Measurements from ENCODE around the gene GSK3A. TPM values are rescaled to one million over a fixed set of nuclear protein-coding genes. Genes with fewer than 3 reads are reported as not detected.

Gene GSK3A
- total and polyA plus RNA-seq, 2 of the 8 experiments (the other 6 are each of a cell fraction or from before 2014, with no cell fraction given), result 55.3 to 84.0 TPM

DNA sequence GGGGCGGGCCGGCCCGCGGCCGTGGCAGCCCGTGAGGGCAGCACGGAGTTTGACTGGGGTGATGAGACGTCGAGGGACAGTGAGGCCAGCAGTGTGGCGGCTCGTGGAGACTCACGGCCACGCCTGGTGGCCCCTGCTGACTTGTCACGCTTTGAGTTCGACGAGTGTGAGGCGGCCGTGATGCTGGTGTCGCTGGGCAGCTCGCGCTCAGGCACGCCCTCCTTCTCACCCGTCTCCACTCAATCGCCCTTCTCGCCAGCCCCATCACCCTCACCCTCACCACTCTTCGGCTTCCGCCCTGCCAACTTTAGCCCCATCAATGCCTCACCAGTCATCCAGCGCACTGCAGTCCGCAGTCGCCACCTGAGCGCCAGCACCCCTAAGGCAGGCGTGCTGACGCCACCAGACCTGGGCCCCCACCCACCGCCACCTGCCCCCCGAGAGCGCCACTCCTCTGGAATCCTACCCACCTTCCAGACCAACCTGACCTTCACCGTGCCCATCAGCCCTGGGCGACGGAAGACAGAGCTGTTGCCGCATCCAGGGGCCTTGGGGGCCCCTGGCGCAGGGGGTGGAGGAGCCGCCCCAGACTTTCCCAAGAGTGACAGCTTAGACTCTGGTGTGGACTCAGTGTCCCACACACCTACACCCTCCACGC, 31.1 kb upstream of the GSK3A start:
- H4K5ac ChIP-seq (ENCODE audit: insufficient read length, low read depth, low read length), result no peak overlapping the region
- no peak overlapping the region for H2BK120ac ChIP-seq (replicated peaks; ENCODE audit: low read depth, low read length)
- H3K27ac ChIP-seq (ENCODE audit: low read depth, low read length), result no peak overlapping the region
- no peak overlapping the region for H3K4me3 ChIP-seq (ENCODE audit: extremely low read depth in 1 of 4, insufficient read depth in 2 of 4, low read depth in 3 of 4, low read length in 4 of 4)
- no peak overlapping the region for H3K4ac ChIP-seq (replicated peaks; ENCODE audit: insufficient read length, low read depth, low read length)
- 96 to 100% methylated on average over 1 to 22 of the region's 43 CpGs for WGBS, 2 experiments (ENCODE audit: extremely low coverage in 1 of 2, insufficient coverage in 1 of 2, insufficient read length in 1 of 2, insufficient replicate concordance in 2 of 2, low coverage in 1 of 2, low lambda C conversion rate in 2 of 2, missing lambda C conversion rate in 1 of 2)
- H3K27me3 ChIP-seq (replicated peaks in 1 of 4; ENCODE audit: control insufficient read depth in 3 of 4, extremely low read depth in 1 of 4, insufficient read depth in 3 of 4, low read length in 3 of 4), result no peaks in the 10 kb centered on the region
- TF ChIP-seq, protein P1, sequence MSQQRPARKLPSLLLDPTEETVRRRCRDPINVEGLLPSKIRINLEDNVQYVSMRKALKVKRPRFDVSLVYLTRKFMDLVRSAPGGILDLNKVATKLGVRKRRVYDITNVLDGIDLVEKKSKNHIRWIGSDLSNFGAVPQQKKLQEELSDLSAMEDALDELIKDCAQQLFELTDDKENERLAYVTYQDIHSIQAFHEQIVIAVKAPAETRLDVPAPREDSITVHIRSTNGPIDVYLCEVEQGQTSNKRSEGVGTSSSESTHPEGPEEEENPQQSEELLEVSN (IDR thresholded peaks at IDR 0.05), result no peak
- no peak for TF ChIP-seq RBBP5 (IDR thresholded peaks at IDR 0.05; ENCODE audit: borderline replicate concordance, low read depth, low read length)
- no peak overlapping the region for H2BK15ac ChIP-seq (ENCODE audit: low read length)
- no peak overlapping the region for H2BK20ac ChIP-seq (ENCODE audit: low read length)
- H3K4me1 ChIP-seq (replicated peaks in 1 of 4; ENCODE audit: control insufficient read depth in 3 of 4, insufficient read depth in 4 of 4, low read length in 3 of 4), result peaks cover 0 to 19% (median 7%) of the 10 kb centered on the region in 4 experiments; a peak in 5 of 7 replicates
- ChIA-PET CTCF (ENCODE audit: partially characterized antibody) (interaction anchor here (0.9 to 2.3 kb wide), 4 partner anchors 22 to 57 kb away, joined by 3 to 24 read pairs (median 4); partner anchors contain the start of gene GSK3A), POLR2A (ENCODE audit: partially characterized antibody) (interaction anchor here (1.1 to 1.5 kb wide), 3 partner anchors 9 to 26 kb away, joined by 3 to 5 read pairs (median 4); no protein-coding TSS in a partner anchor)
- no peak overlapping the region for H3K23ac ChIP-seq (ENCODE audit: insufficient read length)
- H2AFZ ChIP-seq (ENCODE audit: low read length), result no peak overlapping the region
- H3K36me3 ChIP-seq (ENCODE audit: control insufficient read depth in 2 of 4, insufficient read depth in 4 of 4, low read length in 3 of 4), result peaks cover 0 to 15% (median 5%) of the 10 kb centered on the region in 4 experiments; a peak in 2 of 8 replicates
- H4K91ac ChIP-seq (replicated peaks; ENCODE audit: insufficient read length, low read length), result no peak overlapping the region
- H3K79me2 ChIP-seq (ENCODE audit: control insufficient read depth in 1 of 2, insufficient read depth in 2 of 2, low read length in 2 of 2), result peaks cover 0 to 9% of the 10 kb centered on the region in 2 experiments; a peak in 1 of 4 replicates
- H3K9ac ChIP-seq (replicated peaks in 1 of 4; ENCODE audit: extremely low read depth in 1 of 4, low read depth in 3 of 4, low read length in 3 of 4), result no peak overlapping the region
- no peak overlapping the region for H2AK5ac ChIP-seq (ENCODE audit: low read depth, low read length)
- DNase-seq (ENCODE audit: low read depth in 1 of 2, low spot score in 2 of 2), result no peak
- H3K14ac ChIP-seq (ENCODE audit: insufficient read length), result no peak overlapping the region
- peaks cover 5% of the 10 kb centered on the region; the same call in 1 of the 2 replicates for H3K23me2 ChIP-seq (ENCODE audit: low read depth, low read length)
- no peak overlapping the region for H2BK12ac ChIP-seq (ENCODE audit: low read depth, low read length)
- H3K56ac ChIP-seq (replicated peaks; ENCODE audit: insufficient read length, low read depth, low read length), result no peak overlapping the region
- peaks cover 0 to 8% of the 10 kb centered on the region in 2 experiments for H4K20me1 ChIP-seq (replicated peaks in 1 of 2; ENCODE audit: control insufficient read depth in 1 of 2, insufficient read depth in 2 of 2, low read length in 2 of 2)
- no peak for FAIRE-seq
- peaks cover 5% of the 10 kb centered on the region for H3K79me1 ChIP-seq (ENCODE audit: low read depth, low read length)
- H2BK5ac ChIP-seq (ENCODE audit: low read depth, low read length), result no peak overlapping the region
- no peak overlapping the region for H4K8ac ChIP-seq (ENCODE audit: extremely low read depth, insufficient read depth, low read length)
- H3K9me3 ChIP-seq (ENCODE audit: insufficient read depth in 2 of 2, low read depth in 1 of 2, low read length in 1 of 2), result no peaks in the 10 kb centered on the region
- H3K4me2 ChIP-seq (ENCODE audit: insufficient read depth in 1 of 2, low read depth in 2 of 2, low read length in 2 of 2), result no peak overlapping the region
- H3K18ac ChIP-seq (ENCODE audit: extremely low read depth, low read length), result no peak overlapping the region
